NCI-H526 (cell line): ENCODE results near the gene DRD4.
"Not testable (repeated sequence)": the region's sequence is repeated elsewhere in the genome, so short reads cannot be mapped to it uniquely, and the experiment has no call there.

Source experiments
- DNase-seq, 2 experiments: peaks; one replicate each; lab custom pipeline; 2025; lab: John Stamatoyannopoulos, UW

The DRD4 gene

GRCh38 chr11:679271-680207 lies 42.5 kb downstream of the DRD4 start:
- no peak for DNase-seq

- DNase-seq, result no peak
Observed at GRCh38 chr11:680476-680875, 43.4 kb downstream of the DRD4 start.

- DNase-seq, result no peak
Observed at GRCh38 chr11:680970-681369, 43.9 kb downstream of the DRD4 start.

- no peak for DNase-seq
Observed at GRCh38 chr11:686451-687243, 49.6 kb downstream of the DRD4 start.

DNA sequence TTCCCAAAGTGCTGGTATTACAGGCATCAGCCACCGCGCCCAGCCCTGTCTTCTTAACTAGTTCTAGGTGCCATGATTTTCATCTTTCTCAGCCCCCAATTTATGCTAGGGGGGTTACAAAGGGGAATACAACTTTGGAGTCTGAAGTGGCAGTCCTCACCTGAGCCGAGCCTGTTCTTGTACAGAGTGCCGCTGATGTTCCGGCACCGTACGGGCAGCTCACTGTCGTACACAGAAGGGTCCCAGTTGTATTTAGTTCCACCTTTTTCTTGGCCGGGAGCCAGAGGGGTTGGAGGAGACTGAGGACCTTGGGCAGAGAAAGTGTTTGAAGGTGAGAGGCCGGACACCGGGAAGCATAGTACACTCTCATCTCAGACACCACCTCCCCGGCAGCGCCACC lies 50.7 kb downstream of the DRD4 start:
- DNase-seq, result no peak

GRCh38 chr11:688681-689080 lies 51.6 kb downstream of the DRD4 start:
- DNase-seq, result no peak

DNA sequence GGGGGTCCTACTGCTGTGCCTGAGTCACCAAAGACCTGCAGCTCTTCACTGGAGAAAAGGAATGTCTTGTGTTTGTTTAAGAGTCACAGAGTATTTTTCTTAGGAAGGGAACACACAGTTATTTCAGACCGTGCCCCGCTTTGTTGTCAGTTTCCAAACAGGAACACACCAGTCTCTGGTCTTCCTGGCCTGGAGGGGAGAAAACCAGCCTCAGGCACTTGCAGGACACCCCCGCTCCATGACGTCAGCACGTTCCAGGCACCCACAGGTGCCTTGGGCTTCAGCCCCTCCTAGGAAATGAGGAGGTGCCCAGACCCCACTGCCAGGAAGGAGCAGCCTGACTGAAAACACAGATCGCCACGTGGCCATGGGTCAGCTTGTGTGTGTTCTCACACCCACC lies 52.6 kb downstream of the DRD4 start:
- no peak for DNase-seq

GRCh38 chr11:690244-690643 lies 53.2 kb downstream of the DRD4 start:
- DNase-seq, result not testable (repeated sequence)
